AG04450 (cell line): ENCODE measurements around the gene PAPPA. TPM values are rescaled to one million over a fixed set of nuclear protein-coding genes. Genes with fewer than 3 reads are reported as not detected.
A peak's percentile ranks its signal among the peaks of the same experiment; 100 is the strongest.

Experiments
- CTCF ChIA-PET: fragments of 300-600, 350-600 bp; formaldehyde crosslinking; extraction: SDS; loops from one replicate; lab custom pipeline; 2022; ENCODE audit warnings: antibody characterized with exemption, inconsistent platforms; lab: Charles Lee
- POLR2A ChIA-PET: fragments of 350-600 bp; formaldehyde crosslinking; extraction: SDS; loops from one replicate; lab custom pipeline; 2021; ENCODE audit warnings: antibody characterized with exemption, inconsistent platforms; lab: Yijun Ruan, JAX
- DNase-seq: peaks from one replicate; pipeline ENCODE4 v3.0.0-alpha.2; 2011; ENCODE audit warnings: low read depth, low spot score
- H3K27ac ChIP-seq: one replicate; pipeline ENCODE4 v1.5.1; 2012; ENCODE audit warnings: low read depth, low read length, control low read depth
- H3K27me3 ChIP-seq: one replicate; pipeline ENCODE4 v1.6.0; 2012; ENCODE audit warnings: low read length; ENCODE audit not compliant: control insufficient read depth, insufficient read depth
- H3K4me3 ChIP-seq: 2 replicates; pipeline ENCODE4 v1.5.1; 2011; ENCODE audit warnings: mild to moderate bottlenecking, low read depth, low read length, control low read depth
- H3K9me3 ChIP-seq: 2 replicates; pipeline ENCODE4 v1.5.1; 2012; ENCODE audit warnings: low read length; ENCODE audit not compliant: control insufficient read depth, insufficient read depth
- CTCF ChIP-seq: IDR thresholded peaks from 2 replicates; pipeline ENCODE4 v1.5.1; 2011; ENCODE audit warnings: low read depth, low read length, control low read depth, inconsistent platforms
- polyA plus RNA-seq: library from polyadenylated mRNA; depleted of rRNA; stranded (reverse); fragments of >200 nt; gene quantifications from 2 replicates; pipeline ENCODE4 v1.2.3, GENCODE V29; 2011

Gene PAPPA
- polyA plus RNA-seq, 1 experiment = 65.0 TPM

GRCh38 chr9:116166713-116167112 is 13.1 kb downstream of the PAPPA start:
- H3K27ac ChIP-seq = no peak overlapping the region
- no peak overlapping the region for H3K4me3 ChIP-seq
- peak; percentile 19; the same call in 1 of the 2 replicates for TF ChIP-seq CTCF
- DNase-seq = no peak
- ChIA-PET CTCF (no interaction called here), POLR2A (no interaction called here)
- H3K9me3 ChIP-seq = 0 out of 2 replicates have a peak, but pooled peaks cover 2% of the 10 kb centered on the region
- H3K27me3 ChIP-seq = no peaks in the 10 kb centered on the region

GRCh38 chr9:116168231-116168630 is 14.6 kb downstream of the PAPPA start:
- DNase-seq = no peak
- no peaks in the 10 kb centered on the region for H3K27me3 ChIP-seq
- no peak overlapping the region for H3K27ac ChIP-seq
- no peak overlapping the region for H3K4me3 ChIP-seq
- no peak; the same call in 1 of the 2 replicates for TF ChIP-seq CTCF
- POLR2A ChIA-PET = no interaction called here
- 0 out of 2 replicates have a peak, but pooled peaks cover 2% of the 10 kb centered on the region for H3K9me3 ChIP-seq
- CTCF ChIA-PET = interaction anchor here (1.4 to 1.5 kb wide), 2 partner anchors 16 to 575 kb away, joined by 4 to 7 read pairs; no protein-coding TSS in a partner anchor

- DNase-seq = no peak
- Histone ChIP-seq H3K9me3 (no peaks in the 10 kb centered on the region), H3K4me3 (no peak overlapping the region), H3K27me3 (no peaks in the 10 kb centered on the region), H3K27ac (no peak overlapping the region)
- no peak for TF ChIP-seq CTCF
- ChIA-PET POLR2A (no interaction called here), CTCF (no interaction called here)
Observed at GRCh38 chr9:116172216-116172615, 18.6 kb downstream of the PAPPA start.

GRCh38 chr9:116174347-116174746 is 20.8 kb downstream of the PAPPA start:
- H3K27me3 ChIP-seq = no peaks in the 10 kb centered on the region
- CTCF ChIA-PET = no interaction called here
- no peak for DNase-seq

GRCh38 chr9:116175614-116176013 is 22.0 kb downstream of the PAPPA start:
- Histone ChIP-seq H3K4me3 (no peak overlapping the region), H3K27ac (no peak overlapping the region), H3K27me3 (no peaks in the 10 kb centered on the region), H3K9me3 (no peaks in the 10 kb centered on the region)
- DNase-seq = no peak
- ChIA-PET CTCF (no interaction called here), POLR2A (no interaction called here)
- no peak for TF ChIP-seq CTCF

More at GRCh38 chr9:116174347-116174746, 20.8 kb downstream of the PAPPA start:
- Histone ChIP-seq H3K27ac (no peak overlapping the region), H3K4me3 (no peak overlapping the region), H3K9me3 (no peaks in the 10 kb centered on the region)
- POLR2A ChIA-PET = no interaction called here
- no peak for TF ChIP-seq CTCF
